CD1c-positive myeloid dendritic cell (primary cell): ENCODE measurements around the gene SUMO3.

Experiments used
- DNase-seq: peaks from one replicate; pipeline ENCODE4 v3.0.0-alpha.2; 2016; ENCODE audit errors: extremely low spot score

Gene SUMO3

DNA sequence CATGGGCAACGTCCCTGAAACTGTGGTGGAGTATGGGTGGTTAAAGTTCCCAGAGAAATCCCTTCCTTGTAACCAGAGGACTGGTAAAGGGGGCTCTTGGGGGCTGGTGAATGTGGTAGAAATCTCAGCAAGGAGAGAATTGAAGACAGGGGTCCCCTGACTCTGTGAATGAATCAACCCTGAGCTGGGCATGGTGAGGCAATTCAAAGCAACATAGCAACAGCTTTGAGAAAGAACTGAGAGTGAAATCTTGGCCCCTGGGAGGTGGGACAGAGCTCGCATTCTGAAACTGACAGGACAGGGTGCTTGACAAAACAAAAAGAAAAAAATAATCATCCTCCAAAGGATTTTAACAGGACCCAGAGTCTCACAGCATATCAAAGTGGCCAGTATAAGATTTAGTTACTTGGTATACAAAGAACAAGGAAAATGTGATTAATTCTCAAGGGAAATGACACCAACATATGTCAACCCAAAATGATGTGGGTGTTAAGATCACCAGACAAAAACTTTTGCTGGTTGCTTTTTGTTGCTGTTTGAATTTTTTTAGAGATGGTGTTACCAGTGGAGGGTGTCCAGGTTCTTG lies 11.7 kb upstream of the SUMO3 start:
- no peak for DNase-seq

DNA sequence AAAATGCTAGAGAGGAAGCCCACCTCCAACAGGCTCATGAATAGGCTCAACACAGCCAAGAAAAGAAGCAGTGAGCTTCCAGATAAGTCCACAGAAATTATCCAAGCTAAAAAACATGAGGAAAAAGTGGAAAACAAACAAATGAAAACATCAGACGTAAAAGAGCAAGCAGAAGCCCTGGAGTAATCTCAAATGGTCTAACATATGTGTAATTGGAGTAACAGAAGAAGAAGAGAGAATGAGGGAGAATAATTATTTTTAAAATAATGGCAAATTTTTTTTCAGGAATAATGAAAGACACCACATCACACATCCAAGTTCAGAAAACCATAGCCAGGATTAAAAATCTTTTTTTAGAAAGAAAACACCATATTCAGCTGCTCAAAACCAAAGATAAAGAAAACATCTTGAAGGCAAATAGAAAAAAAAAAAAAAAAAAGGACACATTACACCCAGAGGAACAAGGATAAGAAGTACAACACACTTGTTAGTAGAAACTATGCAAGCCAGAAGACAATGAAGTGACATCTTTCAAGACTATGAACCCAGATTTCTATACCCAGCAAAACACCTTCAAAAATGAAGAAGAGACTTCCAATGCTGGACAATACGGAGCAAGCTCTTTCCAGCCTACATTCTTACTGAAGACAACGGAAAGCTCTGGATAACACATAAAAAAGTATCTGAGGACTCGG lies 10.6 kb upstream of the SUMO3 start:
- no peak for DNase-seq

DNA sequence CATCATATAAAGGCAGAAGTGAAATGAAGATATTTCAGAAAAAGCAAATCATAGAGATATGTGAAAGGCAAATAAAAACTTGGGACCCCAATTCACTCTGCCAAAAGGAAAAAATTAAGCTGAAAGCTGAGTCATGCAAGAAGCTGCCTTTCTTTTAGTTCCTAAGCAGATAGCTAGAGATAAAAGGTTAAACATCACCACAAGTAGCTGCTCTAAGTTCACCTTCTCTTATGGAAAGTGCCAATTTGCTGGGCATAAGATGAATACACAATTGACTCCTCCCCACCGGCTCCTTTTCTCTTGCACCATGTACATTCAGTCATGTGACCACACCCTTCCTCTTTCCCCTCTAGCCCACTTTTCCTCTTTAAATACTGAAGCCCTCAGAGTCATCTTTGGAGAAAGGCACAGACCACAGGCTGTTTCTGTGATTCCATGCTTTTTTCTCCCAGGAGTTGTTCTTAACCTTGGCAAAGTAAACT lies 5.4 kb upstream of the SUMO3 start:
- DNase-seq: no peak

DNA sequence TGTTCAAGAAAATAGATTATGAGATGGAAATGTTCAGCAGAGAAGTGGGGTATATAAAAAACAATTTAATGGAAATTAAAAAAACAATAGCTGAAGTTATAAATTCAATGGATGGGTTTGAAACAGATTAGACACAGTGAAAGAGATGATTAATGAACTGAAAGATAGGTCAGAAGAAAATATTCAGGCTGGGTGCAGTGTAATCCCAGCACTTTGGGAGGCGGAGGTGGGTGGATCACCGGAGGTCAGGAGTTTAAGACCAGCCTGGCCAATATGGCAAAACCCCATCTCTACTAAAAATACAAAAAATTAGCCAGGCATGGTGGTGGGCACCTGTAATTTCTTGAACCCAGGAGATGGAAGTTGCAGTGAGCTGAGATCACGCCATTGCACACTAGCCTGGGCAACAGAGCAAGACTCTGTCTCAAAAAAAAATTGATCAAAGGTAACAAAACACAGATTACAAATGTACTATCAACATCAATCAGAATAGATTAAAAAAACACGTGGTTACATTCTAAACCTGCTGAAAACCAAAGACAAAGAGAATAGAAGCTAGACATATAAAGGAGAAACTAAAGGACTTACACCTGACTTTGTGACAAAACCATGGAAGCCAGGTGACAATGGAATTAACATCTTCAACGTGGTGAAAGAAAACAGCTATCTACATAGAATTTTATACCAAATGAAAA lies 4.8 kb upstream of the SUMO3 start:
- no peak for DNase-seq

DNA sequence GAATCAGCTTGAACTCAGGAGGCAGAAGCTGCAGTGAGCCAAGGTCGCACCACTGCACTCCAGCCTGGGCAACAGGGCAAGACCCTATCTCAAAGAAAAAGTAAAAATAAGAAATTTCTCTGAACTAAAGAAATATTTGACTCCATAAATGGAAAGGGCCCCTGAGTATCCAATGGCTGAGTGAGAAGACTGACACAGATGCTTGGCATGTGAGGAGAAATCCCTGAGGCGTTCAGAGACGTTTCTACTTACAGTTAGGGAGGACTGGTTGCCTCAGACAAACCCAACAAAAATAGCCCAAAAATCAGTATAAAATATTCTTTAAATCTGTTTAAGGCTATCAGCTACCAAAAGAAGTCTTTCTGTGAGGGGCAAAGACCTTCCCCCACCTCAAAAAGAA lies 3.0 kb upstream of the SUMO3 start:
- no peak for DNase-seq

DNA sequence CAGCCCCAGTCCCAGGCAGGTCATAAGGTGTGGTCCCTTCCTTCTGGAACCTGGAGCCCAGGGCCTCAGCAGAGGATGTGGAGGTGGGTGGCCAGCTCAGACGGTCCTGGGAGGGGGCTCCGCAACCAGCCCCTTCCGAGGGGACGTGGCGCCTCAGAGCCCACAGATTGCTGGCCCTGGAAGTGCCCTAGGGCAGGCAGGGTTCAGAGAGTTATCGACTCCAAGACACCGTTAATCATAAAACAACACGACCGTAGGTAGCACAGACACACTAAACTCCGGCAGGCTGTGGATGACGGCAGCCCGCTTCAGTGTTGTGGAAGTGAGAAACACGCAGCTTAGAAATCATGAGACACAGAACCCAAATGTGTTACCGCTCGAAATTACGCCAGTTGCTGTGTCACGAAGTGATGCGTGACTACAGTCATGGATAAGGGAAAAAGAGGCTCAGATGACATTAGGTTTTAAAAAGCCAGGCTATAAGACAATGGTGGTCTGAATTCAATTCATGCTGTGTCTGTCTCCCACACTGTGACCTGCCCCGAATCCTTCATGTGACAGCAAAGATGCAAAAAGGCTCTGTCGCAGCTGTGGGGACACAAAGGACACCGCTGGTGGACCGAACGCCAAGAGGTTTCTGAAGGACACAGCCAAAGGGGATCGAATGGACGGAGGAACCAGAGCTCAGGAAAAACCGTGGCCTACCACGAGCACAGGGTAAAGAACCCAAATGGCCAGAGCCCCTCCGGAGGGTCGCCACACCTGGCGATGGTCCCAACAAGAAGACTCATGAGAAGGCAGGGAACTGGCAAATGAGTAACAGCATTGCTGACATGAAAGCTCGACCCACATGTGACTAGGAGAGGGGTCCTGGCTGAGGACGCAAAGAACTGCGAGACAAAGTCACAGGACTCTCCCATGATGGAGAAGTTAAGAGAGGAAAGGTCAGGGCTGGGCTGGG lies 1.7 kb upstream of the SUMO3 start:
- DNase-seq: no peak

DNA sequence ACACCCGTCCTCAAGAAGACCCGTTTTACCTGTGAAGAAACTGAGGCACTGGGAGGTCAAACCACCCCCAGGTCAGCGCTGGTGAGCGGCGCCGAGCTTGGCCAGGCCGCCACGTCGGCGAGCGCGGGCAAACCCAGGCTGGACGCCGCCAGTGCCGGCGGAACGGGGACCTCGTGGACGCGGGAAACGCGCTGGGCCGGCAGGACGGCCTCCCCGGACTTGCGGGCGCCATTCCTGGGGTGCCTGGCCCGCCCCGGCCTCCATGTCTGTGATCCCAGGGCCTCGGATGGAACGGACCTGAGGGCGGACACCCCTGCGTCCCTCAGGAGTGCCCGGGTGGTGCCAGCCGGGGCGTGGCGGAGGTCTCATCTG lies 764 bp upstream of the SUMO3 start:
- DNase-seq: no peak

DNA sequence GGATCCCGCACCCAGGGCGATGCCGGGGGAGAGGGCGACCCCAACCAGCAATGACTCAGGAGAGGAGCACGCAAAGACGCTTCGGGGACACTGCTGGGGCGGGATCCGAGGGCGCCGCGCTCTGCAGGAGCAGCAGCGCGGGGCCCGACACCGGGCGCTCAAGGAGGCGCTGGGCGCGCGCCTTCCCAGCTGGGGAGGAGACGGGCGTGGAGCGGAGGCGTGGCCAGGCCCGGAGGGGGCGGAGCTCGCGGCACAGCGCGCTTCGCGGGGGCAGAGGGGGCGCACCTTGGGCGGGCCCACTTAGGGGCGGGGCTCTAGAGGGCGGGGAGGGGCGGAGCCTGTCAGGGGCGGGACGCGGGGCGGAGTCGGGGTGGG lies 369 bp downstream of the SUMO3 start:
- DNase-seq: peak; percentile 96

DNA sequence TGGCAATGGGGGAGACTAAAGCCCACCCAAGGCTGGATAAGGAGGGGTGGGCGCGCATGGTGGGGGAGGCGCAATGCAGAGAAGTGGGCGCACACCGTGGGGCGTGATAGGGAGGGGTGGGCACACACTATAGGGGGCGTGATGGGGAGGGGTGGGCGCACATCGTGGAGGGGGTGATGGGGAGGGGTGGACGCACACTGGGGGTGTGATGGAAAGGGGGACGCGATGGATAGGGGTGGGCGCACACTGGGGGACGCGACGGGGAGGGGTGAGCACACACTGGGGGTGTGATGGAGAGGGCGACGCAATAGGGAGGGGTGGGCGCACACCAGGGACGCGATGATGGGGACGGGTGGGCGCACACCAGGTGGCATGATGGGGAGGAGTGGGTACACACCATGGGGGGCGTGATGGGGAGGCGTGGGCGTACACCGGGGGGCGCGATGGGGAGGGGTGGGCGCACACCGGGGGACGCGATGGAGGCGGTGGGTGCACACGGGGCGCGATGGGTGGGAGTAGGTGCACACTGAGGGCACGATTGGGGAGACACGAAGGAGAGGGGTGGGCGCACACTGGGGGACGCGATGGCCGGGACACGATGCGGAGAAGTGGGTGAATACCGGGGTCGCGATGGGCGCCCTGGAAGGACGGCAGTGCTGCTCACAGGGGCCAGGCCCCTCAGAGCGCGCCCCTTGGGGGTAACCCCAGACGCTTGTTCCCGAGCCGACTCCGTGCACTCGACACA lies 929 bp downstream of the SUMO3 start:
- no peak for DNase-seq

DNA sequence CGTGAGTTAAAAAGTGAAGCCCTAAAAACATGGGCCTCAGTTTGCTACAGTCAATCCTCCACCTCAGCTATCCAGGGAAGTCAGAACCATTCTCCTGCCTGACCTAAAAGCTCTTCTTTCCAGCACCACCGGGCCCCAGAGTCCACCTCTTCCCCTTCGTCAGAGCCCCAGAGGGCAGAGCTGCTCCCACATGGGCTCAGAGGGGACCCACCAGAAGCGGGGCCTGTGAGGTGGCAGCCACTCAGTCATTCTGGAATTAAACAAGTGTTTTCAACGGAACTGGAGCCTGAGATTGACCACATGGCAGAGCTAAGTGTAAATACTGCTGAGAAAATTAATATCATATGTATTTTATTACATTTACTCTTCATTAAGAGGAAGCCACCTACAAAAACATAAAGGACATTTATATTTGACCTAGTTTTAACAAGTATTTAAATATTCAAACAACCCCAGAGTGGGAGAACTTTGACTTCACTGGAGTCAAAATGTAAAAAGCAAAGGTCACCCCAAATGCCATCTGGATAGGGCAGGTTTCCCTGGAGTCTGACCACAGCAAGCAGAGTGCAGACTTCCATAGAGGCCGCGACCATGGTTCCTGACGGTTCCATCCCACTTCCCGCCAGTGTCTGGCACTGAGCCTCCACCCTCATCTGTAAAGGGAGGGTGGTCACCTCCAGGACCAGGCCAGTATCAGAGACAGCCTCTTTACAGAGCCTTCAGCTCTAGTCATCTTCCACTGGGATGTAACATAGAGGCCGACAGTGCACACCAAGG lies 1.8 kb downstream of the SUMO3 start:
- DNase-seq: no peak

DNA sequence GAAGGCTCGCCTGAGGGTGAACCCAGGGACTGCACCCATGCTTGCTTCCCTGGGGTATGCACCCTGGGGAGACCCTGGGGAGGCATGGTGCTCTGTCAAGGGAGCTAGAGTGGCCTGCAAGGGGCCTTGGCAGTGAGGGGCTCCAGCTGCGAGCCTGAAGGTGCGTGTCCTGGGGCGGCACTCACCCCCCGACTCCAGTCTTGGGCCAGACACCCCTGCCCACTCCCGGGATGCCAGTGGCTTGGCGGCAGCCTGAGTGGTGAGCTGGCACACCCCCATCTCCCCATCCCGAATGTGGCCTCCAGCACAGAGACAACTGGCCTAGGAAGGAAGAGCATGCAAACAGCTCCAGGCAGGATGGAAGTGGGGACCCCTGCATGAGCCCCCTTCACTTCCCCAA lies 2.6 kb downstream of the SUMO3 start:
- DNase-seq: no peak

DNA sequence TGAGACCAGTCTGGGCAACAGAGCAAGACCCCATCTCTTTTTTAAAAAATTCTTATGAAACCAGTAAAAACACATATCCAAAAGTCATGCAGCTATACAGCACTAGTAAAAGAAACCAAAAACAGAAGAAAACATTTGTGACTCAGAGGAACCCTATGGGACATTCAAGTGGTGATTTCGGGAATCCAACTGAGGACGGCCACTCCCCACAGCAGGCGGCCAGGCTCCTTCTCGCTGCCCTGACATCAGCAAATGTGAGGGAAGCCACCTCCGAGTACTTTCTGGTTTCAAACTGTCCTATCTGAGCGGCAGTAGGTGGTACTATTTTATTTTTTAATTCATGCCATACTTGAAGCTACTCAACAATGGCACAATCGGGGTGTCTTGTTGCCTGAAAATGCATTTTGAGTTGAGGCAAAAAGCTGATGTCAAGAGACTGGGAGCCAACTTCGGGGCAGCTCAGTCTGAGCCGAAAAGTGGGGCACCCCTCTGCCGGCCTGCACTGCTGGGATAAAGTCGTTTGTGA lies 3.3 kb downstream of the SUMO3 start:
- no peak for DNase-seq

DNA sequence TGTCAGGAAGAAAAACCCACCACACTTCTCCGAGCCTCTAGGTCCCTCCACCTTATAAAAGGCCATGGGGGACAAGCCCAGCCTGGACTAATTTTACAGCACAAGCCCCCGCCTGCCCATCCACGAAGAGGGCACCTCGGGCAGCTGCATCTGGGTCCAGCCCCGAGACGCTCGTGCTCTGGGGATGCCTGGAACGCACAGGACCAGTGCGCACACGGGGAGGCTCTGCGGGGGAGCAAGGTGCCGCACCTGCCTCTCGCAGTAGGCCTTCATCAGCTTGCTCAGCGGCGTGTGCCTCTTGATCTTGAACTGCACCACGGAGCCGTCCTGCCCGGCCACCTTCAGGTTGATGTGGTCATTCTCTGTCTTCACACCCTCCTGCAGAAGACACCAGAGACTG lies 4.1 kb downstream of the SUMO3 start:
- no peak for DNase-seq

DNA sequence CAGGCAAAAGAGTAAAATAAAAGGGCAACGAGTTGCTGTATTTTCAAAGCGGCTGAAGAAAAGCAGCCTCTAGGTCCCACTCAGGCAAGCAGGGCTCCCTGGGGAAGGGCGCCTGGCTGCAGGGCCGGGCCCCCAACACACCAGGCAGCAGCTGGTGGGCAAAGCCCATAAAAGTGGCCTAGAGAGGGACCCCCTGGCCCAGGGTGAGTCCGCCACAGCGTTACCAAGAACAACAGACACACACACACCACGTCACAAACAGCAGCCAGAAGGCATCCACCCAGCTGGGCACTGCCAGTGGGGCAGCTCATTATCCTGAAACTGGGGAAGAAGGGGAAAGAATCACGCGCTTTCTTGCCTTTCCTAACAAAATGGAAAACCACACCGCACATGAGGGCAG lies 4.7 kb downstream of the SUMO3 start:
- DNase-seq: no peak

DNA sequence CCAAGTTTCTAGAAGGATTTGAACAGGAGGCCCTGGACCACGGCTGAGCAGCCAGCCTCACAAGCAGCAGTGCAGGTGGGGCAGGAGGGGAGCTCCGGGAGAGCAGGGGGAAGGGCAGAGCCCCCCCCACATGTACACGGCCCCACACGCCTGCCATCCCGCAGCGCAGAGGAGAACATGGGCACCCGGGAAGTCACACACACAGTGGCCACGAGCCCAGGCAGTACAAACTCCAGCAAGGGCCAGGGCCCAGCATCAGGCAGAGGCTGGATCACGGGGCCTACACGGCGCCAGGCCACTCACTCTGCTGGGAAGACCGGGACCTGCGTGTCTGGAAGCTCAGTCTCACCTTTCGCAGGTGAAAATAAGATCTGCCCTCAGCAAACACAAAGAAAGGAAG lies 5.2 kb downstream of the SUMO3 start:
- no peak for DNase-seq

DNA sequence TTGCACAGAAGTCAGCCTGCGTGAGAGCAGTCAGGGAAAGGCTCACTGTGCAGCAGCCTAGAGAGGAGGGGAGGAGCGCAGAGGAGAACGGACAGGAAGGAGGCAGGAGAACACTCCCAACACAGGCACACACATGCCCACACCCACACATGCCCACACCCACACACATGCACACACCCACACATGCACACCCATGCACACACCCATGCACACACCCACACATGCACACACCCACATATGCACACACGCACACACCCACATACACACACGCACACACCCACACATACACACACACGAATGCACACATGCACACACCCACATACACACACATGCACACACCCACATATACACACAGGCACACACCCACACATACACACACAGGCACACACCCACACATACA lies 7.1 kb downstream of the SUMO3 start:
- DNase-seq: no peak

DNA sequence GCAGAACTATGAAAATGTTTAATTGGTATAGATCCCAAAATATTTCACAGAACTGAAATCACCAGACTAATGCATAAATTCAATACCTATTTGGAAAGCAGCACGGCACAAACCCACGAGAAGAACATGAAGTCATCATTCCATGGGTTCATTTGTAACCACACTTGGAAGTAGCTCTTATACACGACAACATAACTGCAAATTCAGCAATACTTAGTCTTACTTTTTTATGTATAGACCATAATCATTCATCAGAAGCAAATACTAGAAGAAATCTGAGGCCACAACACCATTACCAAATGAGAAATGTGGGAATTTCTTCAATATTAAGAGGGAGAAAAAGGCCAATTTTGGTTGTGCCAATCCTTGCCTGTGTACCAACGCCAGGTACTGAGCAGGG lies 12.0 kb downstream of the SUMO3 start:
- DNase-seq: no peak

DNA sequence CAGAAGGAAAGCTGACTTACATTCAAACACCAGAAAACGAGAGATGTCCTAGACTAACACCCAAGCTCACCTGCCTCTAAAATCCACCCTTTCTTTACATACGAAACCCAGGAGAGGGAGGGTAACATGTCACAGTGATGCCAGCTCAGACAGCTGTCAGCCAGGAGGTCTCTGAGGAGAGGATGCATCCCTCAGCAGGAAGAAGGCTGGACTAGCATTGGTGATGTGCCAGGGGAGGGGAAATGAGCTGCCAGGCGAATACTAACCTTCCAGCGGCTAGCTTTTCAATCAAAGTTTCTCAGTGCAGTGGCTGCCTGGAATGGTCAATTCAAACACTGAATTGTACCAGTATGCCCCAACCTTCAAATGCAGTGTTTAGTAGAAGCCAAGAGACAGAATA lies 12.6 kb downstream of the SUMO3 start:
- no peak for DNase-seq

DNA sequence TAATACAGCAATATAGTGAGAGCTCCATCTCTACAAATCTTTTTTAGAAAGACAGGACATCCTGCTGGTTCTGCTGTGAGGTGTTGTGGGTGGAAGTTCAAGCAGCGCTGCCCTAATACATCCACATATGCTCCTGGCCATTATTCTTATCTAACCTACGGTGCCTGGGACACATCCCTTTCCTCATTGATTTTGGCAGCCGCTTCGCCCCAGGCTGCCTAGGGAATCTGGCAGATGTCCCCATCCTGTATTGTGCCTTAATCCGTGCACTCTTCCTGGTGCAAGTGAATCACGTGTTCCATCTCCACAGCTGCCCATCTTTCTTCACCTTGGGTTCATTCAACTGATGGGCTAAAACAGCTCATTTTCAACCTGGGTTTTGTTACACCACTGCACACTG lies 13.1 kb downstream of the SUMO3 start:
- DNase-seq: no peak

DNA sequence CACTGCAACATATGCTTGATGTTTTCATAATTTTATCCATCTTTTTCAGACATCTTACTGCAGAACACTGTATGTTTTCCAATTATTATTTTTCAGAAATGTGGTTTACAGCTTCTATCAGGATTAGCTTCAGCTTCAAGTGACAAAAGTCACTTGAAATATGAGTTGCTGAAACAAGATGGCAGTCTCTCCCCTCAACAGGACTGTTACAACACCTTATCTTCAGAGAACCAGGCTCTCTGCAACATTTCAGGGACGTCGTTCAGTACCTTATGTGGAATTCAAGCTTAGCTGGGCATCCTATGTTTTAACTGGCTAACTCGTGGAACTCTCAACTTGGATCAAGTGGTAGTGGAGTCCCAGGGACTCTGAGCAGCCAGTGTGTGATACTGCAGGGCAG lies 14.2 kb downstream of the SUMO3 start:
- no peak for DNase-seq
